MM.1S (cell line): ENCODE results near the gene PTPRG.

Source experiments
- DNase-seq: peaks from one replicate; pipeline ENCODE4 v3.0.0-alpha.2; 2015
- H2AFZ ChIP-seq: fragments of 300-600 bp; sonication (generic); 2 replicates; pipeline ENCODE4 v1.6.0; 2016; ENCODE audit warnings: antibody characterized with exemption, low read length
- H3F3A ChIP-seq: fragments of 300-600 bp; sonication (generic); 2 replicates; pipeline ENCODE4 v1.6.1; 2016; ENCODE audit warnings: mild to moderate bottlenecking, antibody characterized with exemption, low read length, moderate library complexity, mixed read lengths; ENCODE audit not compliant: insufficient read depth
- H3K27ac ChIP-seq: fragments of 300-600 bp; sonication (generic); 2 replicates; pipeline ENCODE4 v1.5.1; 2016; ENCODE audit warnings: mild to moderate bottlenecking, low read length
- H3K27me3 ChIP-seq: fragments of 300-600 bp; sonication (generic); replicated peaks from 2 replicates; pipeline ENCODE4 v1.6.0; 2016; ENCODE audit warnings: low read length; ENCODE audit not compliant: insufficient read depth
- H3K36me3 ChIP-seq: fragments of 300-600 bp; sonication (generic); replicated peaks from 2 replicates; pipeline ENCODE4 v1.6.1; 2016; ENCODE audit warnings: mild to moderate bottlenecking, low read length, mixed read lengths; ENCODE audit not compliant: insufficient read depth
- H3K4me1 ChIP-seq: fragments of 300-600 bp; sonication (generic); 2 replicates; pipeline ENCODE4 v1.6.1; 2016; ENCODE audit warnings: low read length, mixed read lengths
- H3K4me2 ChIP-seq: fragments of 300-600 bp; sonication (generic); 2 replicates; pipeline ENCODE4 v1.6.0; 2016; ENCODE audit warnings: low read depth, low read length
- H3K4me3 ChIP-seq: fragments of 300-600 bp; sonication (generic); 2 replicates; pipeline ENCODE4 v1.5.1; 2016; ENCODE audit warnings: low read length, mixed read lengths
- H3K79me2 ChIP-seq: fragments of 300-600 bp; sonication (generic); 2 replicates; pipeline ENCODE4 v1.6.1; 2016; ENCODE audit warnings: mixed run types, low read length, mixed read lengths
- H3K9ac ChIP-seq: fragments of 300-600 bp; sonication (generic); 2 replicates; pipeline ENCODE4 v1.6.1; 2016; ENCODE audit warnings: low read length, mixed read lengths
- H3K9me2 ChIP-seq: fragments of 300-600 bp; sonication (generic); replicated peaks from 2 replicates; pipeline ENCODE4 v1.6.1; 2016; ENCODE audit warnings: mild to moderate bottlenecking, low read length, mixed read lengths; ENCODE audit not compliant: insufficient read depth
- H3K9me3 ChIP-seq: fragments of 300-600 bp; sonication (generic); replicated peaks from 2 replicates; pipeline ENCODE4 v1.6.1; 2016; ENCODE audit warnings: mild to moderate bottlenecking, low read length, mixed read lengths; ENCODE audit not compliant: insufficient read depth
- H4K20me1 ChIP-seq: fragments of 300-600 bp; sonication (generic); 2 replicates; pipeline ENCODE4 v1.6.1; 2016; ENCODE audit warnings: mild to moderate bottlenecking, low read length, moderate library complexity, mixed read lengths; ENCODE audit not compliant: insufficient read depth
- EZH2 ChIP-seq: fragments of 300-600 bp; sonication (generic); optimal IDR thresholded peaks from 2 replicates; pipeline ENCODE3; 2017; ENCODE audit warnings: low read depth, mild to moderate bottlenecking, antibody characterized with exemption, low read length, mixed read lengths
- EZH2phosphoT487 ChIP-seq: fragments of 300-600 bp; sonication (generic); IDR thresholded peaks from 2 replicates; pipeline ENCODE4 v1.6.1; 2018; ENCODE audit warnings: antibody characterized with exemption, low read length
- TF ChIP-seq, protein P1 (sequence below): fragments of 300-600 bp; sonication (generic); IDR thresholded peaks from 2 replicates; pipeline ENCODE4 v1.5.1; 2016; ENCODE audit warnings: antibody characterized with exemption, low read length, mixed read lengths

PTPRG gene

DNA sequence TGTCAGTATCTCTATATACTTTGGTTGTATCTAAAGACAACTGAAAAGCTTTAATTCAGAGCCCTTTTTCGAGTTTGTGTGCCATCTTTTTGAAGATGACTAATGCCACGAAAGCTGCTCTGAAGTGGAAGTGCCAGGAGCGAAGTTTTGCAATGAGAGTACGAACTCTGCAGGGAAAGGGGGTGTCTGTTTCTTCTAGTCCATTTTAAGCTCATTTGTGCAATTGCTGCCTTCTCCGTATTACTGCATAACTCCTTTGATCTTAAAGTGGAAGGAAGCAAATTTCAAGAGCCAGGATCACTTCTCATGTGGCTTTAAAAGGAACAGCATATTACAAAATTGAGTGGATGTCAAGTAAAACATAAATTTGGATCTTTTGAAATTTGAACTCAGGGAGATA is 566.7 kb downstream of the PTPRG start:
- no peaks in the 10 kb centered on the region for H3K79me2 ChIP-seq
- no peaks in the 10 kb centered on the region for H3K9me3 ChIP-seq
- H3K9ac ChIP-seq, result no peak overlapping the region
- DNase-seq, result no peak
- H3K4me3 ChIP-seq, result no peak overlapping the region
- no peaks in the 10 kb centered on the region for H3K9me2 ChIP-seq
- H3K27me3 ChIP-seq, result no peaks in the 10 kb centered on the region
- H3K4me1 ChIP-seq, result no peaks in the 10 kb centered on the region
- H2AFZ ChIP-seq, result no peak overlapping the region
- no peaks in the 10 kb centered on the region for H3F3A ChIP-seq
- H4K20me1 ChIP-seq, result no peaks in the 10 kb centered on the region
- no peak overlapping the region for H3K4me2 ChIP-seq
- no peak overlapping the region for H3K27ac ChIP-seq
- TF ChIP-seq, protein P1, sequence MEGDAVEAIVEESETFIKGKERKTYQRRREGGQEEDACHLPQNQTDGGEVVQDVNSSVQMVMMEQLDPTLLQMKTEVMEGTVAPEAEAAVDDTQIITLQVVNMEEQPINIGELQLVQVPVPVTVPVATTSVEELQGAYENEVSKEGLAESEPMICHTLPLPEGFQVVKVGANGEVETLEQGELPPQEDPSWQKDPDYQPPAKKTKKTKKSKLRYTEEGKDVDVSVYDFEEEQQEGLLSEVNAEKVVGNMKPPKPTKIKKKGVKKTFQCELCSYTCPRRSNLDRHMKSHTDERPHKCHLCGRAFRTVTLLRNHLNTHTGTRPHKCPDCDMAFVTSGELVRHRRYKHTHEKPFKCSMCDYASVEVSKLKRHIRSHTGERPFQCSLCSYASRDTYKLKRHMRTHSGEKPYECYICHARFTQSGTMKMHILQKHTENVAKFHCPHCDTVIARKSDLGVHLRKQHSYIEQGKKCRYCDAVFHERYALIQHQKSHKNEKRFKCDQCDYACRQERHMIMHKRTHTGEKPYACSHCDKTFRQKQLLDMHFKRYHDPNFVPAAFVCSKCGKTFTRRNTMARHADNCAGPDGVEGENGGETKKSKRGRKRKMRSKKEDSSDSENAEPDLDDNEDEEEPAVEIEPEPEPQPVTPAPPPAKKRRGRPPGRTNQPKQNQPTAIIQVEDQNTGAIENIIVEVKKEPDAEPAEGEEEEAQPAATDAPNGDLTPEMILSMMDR, result no peak
- TF ChIP-seq EZH2phosphoT487 (no peak), EZH2 (no peak)
- H3K36me3 ChIP-seq, result no peaks in the 10 kb centered on the region

DNA sequence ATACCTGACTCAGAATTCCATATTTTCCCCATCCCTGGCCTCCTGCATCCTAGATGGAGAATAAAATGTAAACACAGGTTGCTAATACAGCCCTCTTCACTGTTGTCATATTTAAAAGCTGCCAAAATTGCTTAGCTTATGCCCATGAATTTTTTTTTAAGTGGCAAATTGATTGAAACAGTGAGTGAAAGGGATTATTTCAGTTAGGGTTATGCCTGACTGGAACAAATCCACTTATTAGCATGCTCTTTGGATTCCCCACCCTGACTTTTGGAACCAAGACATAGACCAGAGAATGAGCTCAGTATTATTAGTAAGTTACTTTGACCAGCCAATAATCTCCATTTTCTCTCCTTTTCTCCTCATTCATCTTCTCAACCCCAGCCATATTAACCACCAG is 567.3 kb downstream of the PTPRG start:
- H3K9ac ChIP-seq, result no peak overlapping the region
- no peaks in the 10 kb centered on the region for H4K20me1 ChIP-seq
- no peaks in the 10 kb centered on the region for H3K4me1 ChIP-seq
- H3K9me2 ChIP-seq, result no peaks in the 10 kb centered on the region
- no peak overlapping the region for H3K4me2 ChIP-seq
- no peaks in the 10 kb centered on the region for H3K36me3 ChIP-seq
- no peak overlapping the region for H2AFZ ChIP-seq
- H3K27ac ChIP-seq, result no peak overlapping the region
- no peaks in the 10 kb centered on the region for H3K9me3 ChIP-seq
- H3F3A ChIP-seq, result no peaks in the 10 kb centered on the region
- no peaks in the 10 kb centered on the region for H3K27me3 ChIP-seq
- H3K4me3 ChIP-seq, result no peak overlapping the region
- TF ChIP-seq, protein P1, result no peak
- no peak for TF ChIP-seq EZH2phosphoT487
- no peak for TF ChIP-seq EZH2
- H3K79me2 ChIP-seq, result no peaks in the 10 kb centered on the region
- no peak for DNase-seq

DNA sequence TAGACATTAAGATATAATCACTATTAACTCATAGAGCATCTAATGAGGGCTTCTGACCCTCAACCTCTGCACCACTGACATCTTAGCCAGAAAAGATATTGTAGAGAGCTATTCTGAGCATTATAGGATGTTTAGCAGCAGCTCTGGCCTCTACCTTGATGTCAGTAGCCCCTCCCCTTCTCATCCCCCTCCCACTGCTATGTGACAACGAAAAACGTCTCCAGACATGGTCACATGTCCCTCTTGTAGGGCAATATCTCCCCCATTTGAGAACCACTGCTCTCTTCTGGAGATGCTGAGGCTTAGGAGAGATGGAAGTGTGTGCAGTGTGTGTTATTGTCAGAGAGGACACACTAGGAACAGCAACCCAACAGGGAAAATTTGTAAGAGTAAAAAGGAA is 569.7 kb downstream of the PTPRG start:
- no peaks in the 10 kb centered on the region for H3K4me1 ChIP-seq
- H3K9ac ChIP-seq, result no peak overlapping the region
- H3K79me2 ChIP-seq, result no peaks in the 10 kb centered on the region
- DNase-seq, result no peak
- no peaks in the 10 kb centered on the region for H3K27me3 ChIP-seq
- no peaks in the 10 kb centered on the region for H3K9me2 ChIP-seq
- TF ChIP-seq EZH2phosphoT487 (no peak), EZH2 (no peak)
- TF ChIP-seq, protein P1, result no peak
- no peak overlapping the region for H3K4me2 ChIP-seq
- H4K20me1 ChIP-seq, result no peaks in the 10 kb centered on the region
- H3K4me3 ChIP-seq, result no peak overlapping the region
- H3K36me3 ChIP-seq, result no peaks in the 10 kb centered on the region
- H3F3A ChIP-seq, result no peaks in the 10 kb centered on the region
- no peak overlapping the region for H2AFZ ChIP-seq
- H3K27ac ChIP-seq, result no peak overlapping the region
- no peaks in the 10 kb centered on the region for H3K9me3 ChIP-seq

DNA sequence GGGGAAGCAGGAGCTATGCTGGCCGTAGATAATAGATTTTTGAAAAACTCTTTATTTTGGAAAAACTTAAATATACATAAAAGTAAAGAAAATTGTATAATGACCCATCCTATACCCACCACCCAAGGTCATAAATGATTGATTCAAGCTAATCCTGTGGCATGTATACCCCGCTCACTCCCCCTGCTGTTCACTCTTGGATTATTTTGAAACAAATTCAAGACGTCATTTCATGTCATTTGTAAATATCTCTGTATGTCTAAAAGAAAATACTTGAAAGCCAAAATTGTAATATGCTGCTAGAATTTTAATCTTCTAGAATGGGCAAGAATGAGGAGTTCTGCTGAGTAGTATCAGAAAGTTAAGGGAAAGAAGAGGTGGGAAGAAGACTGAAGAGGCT is 570.2 kb downstream of the PTPRG start:
- H3K4me1 ChIP-seq, result no peaks in the 10 kb centered on the region
- H3F3A ChIP-seq, result no peaks in the 10 kb centered on the region
- no peaks in the 10 kb centered on the region for H3K36me3 ChIP-seq
- no peak overlapping the region for H2AFZ ChIP-seq
- no peaks in the 10 kb centered on the region for H3K79me2 ChIP-seq
- no peak for DNase-seq
- H4K20me1 ChIP-seq, result no peaks in the 10 kb centered on the region
- TF ChIP-seq EZH2 (no peak), EZH2phosphoT487 (no peak)
- TF ChIP-seq, protein P1, result no peak
- H3K4me3 ChIP-seq, result no peak overlapping the region
- no peak overlapping the region for H3K27ac ChIP-seq
- H3K9ac ChIP-seq, result no peak overlapping the region
- H3K9me2 ChIP-seq, result no peaks in the 10 kb centered on the region
- H3K27me3 ChIP-seq, result no peaks in the 10 kb centered on the region
- H3K9me3 ChIP-seq, result no peaks in the 10 kb centered on the region
- no peak overlapping the region for H3K4me2 ChIP-seq
